B cell (primary cell): ENCODE data around the gene DDR1.

Source experiments
- EZH2 ChIP-seq: IDR thresholded peaks from 2 replicates; pipeline ENCODE4 v1.6.1; 2012; ENCODE audit warnings: borderline replicate concordance, low read depth, mild to moderate bottlenecking, moderate library complexity, low read length; ENCODE audit not compliant: insufficient read depth, poor library complexity, severe bottlenecking
- TF ChIP-seq, protein P1 (sequence below): fragments of 200-600 bp; IDR thresholded peaks from one replicate; pipeline ENCODE4 v1.8.0; 2022; ENCODE audit warnings: antibody characterized with exemption, mild to moderate bottlenecking

DNA sequence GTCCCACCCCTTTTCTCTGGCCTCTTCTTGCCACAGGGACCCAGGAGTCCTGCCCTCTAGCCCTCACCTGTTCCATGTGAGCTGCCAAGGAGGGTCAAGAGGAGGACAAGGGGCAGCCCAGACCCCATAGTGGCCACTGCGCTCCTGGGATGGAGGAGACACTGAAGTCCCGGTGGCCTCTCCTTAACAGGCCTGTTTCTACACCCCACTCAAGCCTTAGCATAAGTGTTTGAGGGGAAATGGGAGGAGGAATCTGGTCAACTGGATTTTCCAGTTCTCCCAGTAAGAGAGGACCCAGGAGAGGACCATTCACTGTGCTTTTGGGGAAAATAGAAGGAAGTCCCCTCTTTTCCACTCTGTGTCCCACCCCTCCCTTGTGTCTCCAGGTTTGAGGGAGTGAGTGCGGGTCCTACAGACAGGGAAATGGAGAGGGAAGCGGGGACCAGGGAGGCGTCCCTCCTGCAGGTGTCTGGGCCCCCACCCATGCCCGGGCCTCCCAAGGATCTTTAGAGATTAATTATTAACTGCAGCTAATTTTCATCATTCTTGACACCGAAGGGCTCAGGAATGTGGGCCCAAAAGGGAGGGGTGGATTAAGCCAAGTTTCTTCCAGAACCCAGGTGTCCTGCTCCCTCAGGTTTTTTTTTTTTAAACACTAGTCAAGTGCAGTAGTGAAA, 47.8 kb downstream of the DDR1 start, which contains the start of gene SFTA2:
- TF ChIP-seq, protein P1, sequence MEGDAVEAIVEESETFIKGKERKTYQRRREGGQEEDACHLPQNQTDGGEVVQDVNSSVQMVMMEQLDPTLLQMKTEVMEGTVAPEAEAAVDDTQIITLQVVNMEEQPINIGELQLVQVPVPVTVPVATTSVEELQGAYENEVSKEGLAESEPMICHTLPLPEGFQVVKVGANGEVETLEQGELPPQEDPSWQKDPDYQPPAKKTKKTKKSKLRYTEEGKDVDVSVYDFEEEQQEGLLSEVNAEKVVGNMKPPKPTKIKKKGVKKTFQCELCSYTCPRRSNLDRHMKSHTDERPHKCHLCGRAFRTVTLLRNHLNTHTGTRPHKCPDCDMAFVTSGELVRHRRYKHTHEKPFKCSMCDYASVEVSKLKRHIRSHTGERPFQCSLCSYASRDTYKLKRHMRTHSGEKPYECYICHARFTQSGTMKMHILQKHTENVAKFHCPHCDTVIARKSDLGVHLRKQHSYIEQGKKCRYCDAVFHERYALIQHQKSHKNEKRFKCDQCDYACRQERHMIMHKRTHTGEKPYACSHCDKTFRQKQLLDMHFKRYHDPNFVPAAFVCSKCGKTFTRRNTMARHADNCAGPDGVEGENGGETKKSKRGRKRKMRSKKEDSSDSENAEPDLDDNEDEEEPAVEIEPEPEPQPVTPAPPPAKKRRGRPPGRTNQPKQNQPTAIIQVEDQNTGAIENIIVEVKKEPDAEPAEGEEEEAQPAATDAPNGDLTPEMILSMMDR, result no peak
- TF ChIP-seq EZH2, result no peak
